GM12878 (cell line): ENCODE data around the gene CHP2. TPM values are rescaled to one million over a fixed set of nuclear protein-coding genes. Genes with fewer than 3 reads are reported as not detected.

Experiments used
- ATAC-seq: fragments of 200-7000 bp; cut with Tn5 transposase; 3 replicates; pipeline ENCODE4 v1.9.1; 2020; ENCODE audit warnings: mild to moderate bottlenecking, moderate library complexity
- BruUV-seq: library from RNA; stranded (reverse); fragments of 400-500 nt; replicated peaks from 2 replicates; lab custom pipeline; 2021; lab: Mats Ljungman, UMichigan
- CTCF ChIA-PET: fragments of 300-600 bp; sonication (Branson Sonifier 250); formaldehyde crosslinking; extraction: SDS; loops from one replicate; lab custom pipeline; 2021; ENCODE audit warnings: inconsistent platforms; lab: Yijun Ruan, JAX
- POLR2A ChIA-PET: fragments of 350-600 bp; formaldehyde crosslinking; extraction: SDS; loops from one replicate; lab custom pipeline; 2021; ENCODE audit warnings: inconsistent platforms; lab: Charles Lee
- RAD21 ChIA-PET: fragments of 300-600 bp; sonication (Branson Sonifier 250); formaldehyde crosslinking; loops from one replicate; lab custom pipeline; 2023; ENCODE audit warnings: antibody characterized with exemption; ENCODE audit not compliant: unreplicated experiment; lab: Charles Lee
- SMC1A ChIA-PET: fragments of 300-600 bp; sonication (Branson Sonifier 250); formaldehyde crosslinking; loops from one replicate; lab custom pipeline; 2023; ENCODE audit not compliant: unreplicated experiment, uncharacterized antibody; lab: Charles Lee
- DNase-seq: peaks from one replicate; pipeline ENCODE4 v3.0.0-alpha.2; 2011; ENCODE audit warnings: low read depth, low spot score
- FAIRE-seq: peaks from 3 replicates; lab custom pipeline; 2011; peaks lifted over from hg19 to GRCh38; lab: Jason Lieb, UNC
- H2AFZ ChIP-seq: 2 replicates; pipeline ENCODE4 v1.6.0; 2011; ENCODE audit warnings: low read depth, low read length, control low read depth; ENCODE audit not compliant: control insufficient read depth
- H3K27ac ChIP-seq: 2 replicates; pipeline ENCODE4 v1.5.1; 2011; ENCODE audit warnings: control low read depth; ENCODE audit not compliant: control insufficient read depth, insufficient read depth
- H3K27me3 ChIP-seq, 2 experiments: replicated peaks in 1 of 2; 2 replicates each; pipeline versions ENCODE4 v1.6.0 to v1.6.1; 2011; ENCODE audit warnings: low read length in 1 of 2; ENCODE audit not compliant: control insufficient read depth in 2 of 2, insufficient read depth in 2 of 2
- H3K36me3 ChIP-seq, 2 experiments: 2 replicates each; pipeline ENCODE4 v1.5.1; 2011; ENCODE audit warnings: low read length in 1 of 2; ENCODE audit not compliant: control insufficient read depth in 2 of 2, insufficient read depth in 2 of 2
- H3K4me1 ChIP-seq: 2 replicates; pipeline ENCODE4 v1.6.1; 2011; ENCODE audit warnings: mild to moderate bottlenecking, low read length, moderate library complexity, mixed read lengths; ENCODE audit not compliant: control insufficient read depth, insufficient read depth
- H3K4me2 ChIP-seq: 2 replicates; pipeline ENCODE4 v1.6.0; 2011; ENCODE audit warnings: control low read depth; ENCODE audit not compliant: control insufficient read depth, insufficient read depth
- H3K4me3 ChIP-seq: fragments of 200-600 bp; sonication (generic); 2 replicates; pipeline ENCODE4 v1.5.1; 2016
- H3K79me2 ChIP-seq: 2 replicates; pipeline ENCODE4 v1.6.0; 2011; ENCODE audit warnings: low read length; ENCODE audit not compliant: control insufficient read depth, insufficient read depth
- H3K9ac ChIP-seq: 2 replicates; pipeline ENCODE4 v1.8.0; 2011; ENCODE audit warnings: low read length, control low read depth, mixed read lengths; ENCODE audit not compliant: control insufficient read depth, insufficient read depth
- H3K9me3 ChIP-seq: replicated peaks from 3 replicates; pipeline ENCODE4 v1.5.1; 2011; ENCODE audit warnings: mild to moderate bottlenecking, low read length; ENCODE audit not compliant: control insufficient read depth, insufficient read depth
- H4K20me1 ChIP-seq: 2 replicates; pipeline ENCODE4 v1.6.0; 2011; ENCODE audit not compliant: control insufficient read depth, insufficient read depth
- BACH1 ChIP-seq: fragments of 450-650 bp; IDR thresholded peaks from 2 replicates; pipeline ENCODE4 v1.6.1; 2017; ENCODE audit warnings: mild to moderate bottlenecking, borderline replicate concordance
- BRCA1 ChIP-seq: IDR thresholded peaks from 2 replicates; pipeline ENCODE4 v1.6.1; 2011; ENCODE audit warnings: low read depth, low read length, improper control_type of control experiment
- CBX3 ChIP-seq: fragments of 200-600 bp; sonication (generic); IDR thresholded peaks from 2 replicates; pipeline ENCODE4 v1.6.1; 2016; ENCODE audit warnings: low read depth, borderline replicate concordance
- ETV6 ChIP-seq, 2 experiments: fragments of 450-650 bp in 1 of 2; IDR thresholded peaks in 1 of 2; conservative IDR thresholded peaks in 1 of 2; 2 replicates each; pipeline ENCODE4 v1.6.1; 2014; ENCODE audit warnings: antibody characterized with exemption in 1 of 2, borderline replicate concordance in 1 of 2, low read depth in 1 of 2, mild to moderate bottlenecking in 1 of 2, moderate library complexity in 1 of 2
- IRF5 ChIP-seq: fragments of 450-650 bp; IDR thresholded peaks from 2 replicates; pipeline ENCODE4 v1.6.1; 2017; ENCODE audit warnings: borderline replicate concordance
- WGBS: methylation state at CpG from one replicate; pipeline ENCODE4 v1.1.6; 2016; ENCODE audit warnings: low lambda C conversion rate; ENCODE audit not compliant: insufficient replicate concordance, insufficient coverage; ENCODE audit errors: missing lambda C conversion rate; 5-methylcytosine and 5-hydroxymethylcytosine counted together
- in situ Hi-C: fragments of 300-500 bp; cut with MboI; formaldehyde crosslinking; loops from 9 replicates; pipeline ENCODE4 v1.14.3; 2018; ENCODE audit warnings: mixed read lengths
- intact Hi-C: fragments of 100-400 bp; cut with micrococcal nuclease; formaldehyde crosslinking; loops from one replicate; pipeline ENCODE4 v1.14.2; 2022; ENCODE audit not compliant: unreplicated experiment
- polyA plus RNA-seq, 11 experiments: library from polyadenylated mRNA; depleted of rRNA in 4 of 11; unstranded in 6 of 11; stranded (reverse) in 5 of 11; fragments of >200 nt; fragmentation: Nextera tagmentation in 4 of 11; fragmentation: Illumina TruSeq in 1 of 11; extraction: Ambion mirVana in 4 of 11; extraction: Trizol in 1 of 11; gene quantifications; 1 replicate in 1 of 11; 2 replicates in 10 of 11; pipeline versions ENCODE4 v1.2.1 to v1.2.3, GENCODE V29; 2011 to 2016; ENCODE audit warnings: inconsistent platforms in 2 of 11, missing spikeins in 2 of 11, low read depth in 1 of 11
- total RNA-seq, 4 experiments: library from RNA; depleted of rRNA in 3 of 4; stranded (reverse); fragments of >200 nt in 3 of 4; fragmentation: Illumina TruSeq in 1 of 4; extraction: Trizol in 1 of 4; gene quantifications; 2 replicates each; pipeline versions ENCODE4 v1.2.1 to v1.2.3, GENCODE V29; 2013 to 2021
- TF ChIP-seq, protein P1 (sequence below): fragments of 150-350 bp; IDR thresholded peaks from 2 replicates; pipeline ENCODE4 v1.6.1; 2014; ENCODE audit warnings: mild to moderate bottlenecking, low read depth, low read length

The CHP2 gene
- total and polyA plus RNA-seq, 10 of the 15 experiments (the other 5 are each of a cell fraction or from before 2014, with no cell fraction given): not detected

DNA sequence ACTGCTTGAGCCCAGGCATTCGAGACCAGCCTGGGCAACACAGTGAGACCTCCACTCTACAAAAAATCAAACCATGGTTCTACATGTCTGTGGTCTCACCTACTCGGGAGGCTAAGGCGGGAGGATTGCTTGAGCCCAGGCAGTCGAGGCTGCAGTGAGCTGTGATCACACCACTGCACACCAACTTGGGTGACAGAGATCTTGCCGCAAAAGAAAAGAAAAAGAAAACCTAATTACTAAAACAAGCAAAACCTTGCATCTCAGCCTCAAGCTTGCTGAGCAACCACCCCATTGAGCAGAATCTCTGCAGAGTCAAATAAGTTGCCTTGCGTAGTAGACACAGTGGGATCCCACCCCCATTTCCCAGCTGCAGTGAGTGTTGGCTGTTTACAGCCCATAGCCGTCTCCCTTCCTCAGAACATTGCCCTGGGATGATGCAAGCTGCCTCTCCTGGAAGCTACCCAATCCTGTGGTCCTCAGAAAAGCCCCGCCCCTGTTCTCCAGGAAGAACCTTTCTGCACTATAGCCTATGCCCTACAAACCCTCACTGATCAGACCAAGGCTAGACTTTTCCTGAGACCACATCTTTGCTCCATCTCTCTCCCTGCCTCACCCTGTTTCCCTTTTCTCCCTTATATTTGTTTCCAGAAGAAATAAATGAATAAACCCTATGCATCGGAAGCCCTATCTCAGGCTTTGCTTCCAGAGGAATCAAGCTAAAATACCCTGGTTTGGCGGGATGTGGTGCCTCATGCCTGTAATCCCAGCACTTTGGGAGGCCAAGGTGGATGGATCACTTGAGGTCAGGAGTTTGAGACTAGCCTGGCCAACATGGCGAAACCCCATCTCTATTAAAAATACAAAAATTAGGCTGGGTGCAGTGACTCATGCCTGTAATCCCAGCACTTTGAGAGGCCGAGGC lies 25.1 kb upstream of the CHP2 start:
- Histone ChIP-seq H3K36me3 (no peaks in the 10 kb centered on the region), H3K27ac (no peak overlapping the region), H3K4me2 (no peak overlapping the region), H3K27me3 (no peaks in the 10 kb centered on the region), H2AFZ (no peak overlapping the region), H3K79me2 (no peaks in the 10 kb centered on the region), H3K4me3 (no peak overlapping the region), H3K9ac (no peak overlapping the region), H3K9me3 (no peaks in the 10 kb centered on the region), H4K20me1 (no peaks in the 10 kb centered on the region), H3K4me1 (peaks cover 4% of the 10 kb centered on the region; the same call in 1 of the 2 replicates)
- POLR2A ChIA-PET: no interaction called here
- SMC1A ChIA-PET: interaction anchor here (1.0 kb wide), 1 partner anchor 280 kb away, joined by 3 read pairs; no protein-coding TSS in a partner anchor
- DNase-seq: no peak
- no peak for FAIRE-seq
- TF ChIP-seq BACH1 (no peak), IRF5 (no peak), ETV6 (conservative IDR thresholded peaks at IDR 0.05 in 1 of 2, IDR thresholded peaks at IDR 0.05 in 1 of 2; ENCODE audit: borderline replicate concordance in 1 of 2, low read depth in 1 of 2) (no peak), BRCA1 (no peak), CBX3 (no peak)
- TF ChIP-seq, protein P1, sequence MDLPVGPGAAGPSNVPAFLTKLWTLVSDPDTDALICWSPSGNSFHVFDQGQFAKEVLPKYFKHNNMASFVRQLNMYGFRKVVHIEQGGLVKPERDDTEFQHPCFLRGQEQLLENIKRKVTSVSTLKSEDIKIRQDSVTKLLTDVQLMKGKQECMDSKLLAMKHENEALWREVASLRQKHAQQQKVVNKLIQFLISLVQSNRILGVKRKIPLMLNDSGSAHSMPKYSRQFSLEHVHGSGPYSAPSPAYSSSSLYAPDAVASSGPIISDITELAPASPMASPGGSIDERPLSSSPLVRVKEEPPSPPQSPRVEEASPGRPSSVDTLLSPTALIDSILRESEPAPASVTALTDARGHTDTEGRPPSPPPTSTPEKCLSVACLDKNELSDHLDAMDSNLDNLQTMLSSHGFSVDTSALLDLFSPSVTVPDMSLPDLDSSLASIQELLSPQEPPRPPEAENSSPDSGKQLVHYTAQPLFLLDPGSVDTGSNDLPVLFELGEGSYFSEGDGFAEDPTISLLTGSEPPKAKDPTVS: no peak
- intact Hi-C loops (loop anchor here (5.0 kb wide), 1 partner anchor 172 kb away; the partner anchor contains the start of genes EARS2 and UBFD1), in situ Hi-C loops (loop anchor here (10.0 kb wide), 1 partner anchor 525 kb away; the partner anchor contains the start of gene CACNG3)
- no peak for ATAC-seq
- 47% methylated on average over 12 of the region's 12 CpGs for WGBS
- BruUV-seq: no TSS peak
- RAD21 ChIA-PET: no interaction called here
- CTCF ChIA-PET: interaction anchor here (0.6 to 1.9 kb wide), 5 partner anchors 52 to 526 kb away, joined by 3 to 6 read pairs (median 3); partner anchors contain the start of gene CACNG3
